Measurements from ENCODE around the gene DEK.

The DEK gene

GRCh38 chr6:18245642-18246041, 18.7 kb downstream of the DEK start:
- no peak overlapping the region for H3K4me3 ChIP-seq (replicated peaks; ENCODE audit: insufficient read depth, low read length)
- TF ChIP-seq GABPA (IDR thresholded peaks at IDR 0.05; ENCODE audit: low read depth) (no peak), POLR2AphosphoS5 (IDR thresholded peaks at IDR 0.05; ENCODE audit: low read depth) (0 out of 2 replicates have a peak, but pooled peaks have one; percentile 32)
- no peaks in the 10 kb centered on the region for H3K27me3 ChIP-seq (ENCODE audit: insufficient read depth, poor library complexity, severe bottlenecking)
- DNase-seq (ENCODE audit: low read depth in 1 of 2, low spot score in 1 of 2), result no peak
- H3K27ac ChIP-seq (replicated peaks), result no peak overlapping the region

DNA sequence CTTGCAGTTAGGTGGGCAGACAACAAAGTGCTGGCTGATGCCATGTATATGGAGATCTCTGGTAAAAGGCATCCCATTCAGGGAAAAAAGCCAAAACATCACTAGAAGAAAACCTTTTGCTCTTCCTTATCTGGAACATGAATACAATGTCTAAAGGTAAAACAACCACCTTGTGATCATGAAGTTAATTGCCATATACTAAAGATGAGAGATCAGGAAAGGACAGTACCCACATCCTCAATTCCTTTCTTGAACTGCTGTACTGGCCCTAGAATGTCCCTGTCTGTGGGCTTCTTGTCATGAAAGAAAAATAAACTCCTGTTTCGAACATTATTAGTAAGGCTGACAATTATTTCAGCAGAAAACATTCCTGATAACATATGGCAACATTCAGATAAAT, 19.3 kb downstream of the DEK start:
- Histone ChIP-seq H3K27me3 (ENCODE audit: insufficient read depth, poor library complexity, severe bottlenecking) (no peaks in the 10 kb centered on the region), H3K4me3 (replicated peaks; ENCODE audit: insufficient read depth, low read length) (no peak overlapping the region), H3K27ac (replicated peaks) (no peak overlapping the region)
- TF ChIP-seq REST (IDR thresholded peaks at IDR 0.05; ENCODE audit: insufficient replicate concordance, low read depth), result no peak
- no peak for TF ChIP-seq POLR2AphosphoS5 (IDR thresholded peaks at IDR 0.05; ENCODE audit: low read depth)
- TF ChIP-seq CTCF (IDR thresholded peaks at IDR 0.05; ENCODE audit: insufficient read depth, low read length), result no peak
- TF ChIP-seq GABPA (IDR thresholded peaks at IDR 0.05; ENCODE audit: low read depth), result no peak
- no peak for TF ChIP-seq SPI1 (IDR thresholded peaks at IDR 0.05; ENCODE audit: borderline replicate concordance, low read depth)
- no peak for DNase-seq (ENCODE audit: low read depth in 1 of 2, low spot score in 1 of 2)

- H3K27me3 ChIP-seq (ENCODE audit: insufficient read depth, poor library complexity, severe bottlenecking), result no peaks in the 10 kb centered on the region
- no peak for DNase-seq (ENCODE audit: low read depth in 1 of 2, low spot score in 1 of 2)
- TF ChIP-seq GABPA (IDR thresholded peaks at IDR 0.05; ENCODE audit: low read depth) (no peak), REST (IDR thresholded peaks at IDR 0.05; ENCODE audit: insufficient replicate concordance, low read depth) (no peak), CTCF (IDR thresholded peaks at IDR 0.05; ENCODE audit: insufficient read depth, low read length) (no peak), SPI1 (IDR thresholded peaks at IDR 0.05; ENCODE audit: borderline replicate concordance, low read depth) (no peak), POLR2AphosphoS5 (IDR thresholded peaks at IDR 0.05; ENCODE audit: low read depth) (no peak)
- H3K4me3 ChIP-seq (replicated peaks; ENCODE audit: insufficient read depth, low read length), result no peak overlapping the region
- H3K27ac ChIP-seq (replicated peaks), result no peak overlapping the region
Measured at GRCh38 chr6:18244251-18244650, 20.1 kb downstream of the DEK start.

DNA sequence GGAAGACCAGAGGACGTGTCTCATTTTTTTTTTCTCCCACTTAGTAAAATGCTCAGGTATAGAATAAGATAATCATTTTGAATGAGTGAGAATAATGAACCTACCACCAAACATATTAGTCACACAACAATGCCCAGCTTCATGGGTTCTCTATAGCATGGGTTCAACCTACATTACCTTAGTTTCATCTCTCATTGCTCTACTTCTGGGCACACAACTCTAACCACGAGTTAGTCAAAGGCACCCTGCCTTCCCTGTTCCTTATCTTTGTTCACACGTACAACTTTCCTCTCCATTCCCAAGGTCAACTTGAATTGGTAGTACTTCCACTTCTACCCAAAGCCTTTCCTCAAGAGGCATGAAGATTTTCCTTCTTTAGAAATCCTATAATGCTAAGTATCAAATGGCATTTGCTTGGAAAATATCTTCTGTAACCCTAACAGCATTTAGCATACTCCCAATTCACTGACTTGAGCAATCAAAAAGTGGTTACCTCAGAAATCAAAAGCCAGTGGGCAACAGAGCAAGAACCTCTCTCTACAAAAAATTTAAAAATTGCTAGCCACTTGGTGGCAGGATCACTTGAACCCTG, 20.9 kb downstream of the DEK start:
- H3K4me3 ChIP-seq (replicated peaks; ENCODE audit: insufficient read depth, low read length), result no peak overlapping the region
- DNase-seq (ENCODE audit: low read depth in 1 of 2, low spot score in 1 of 2), result no peak
- TF ChIP-seq SPI1 (IDR thresholded peaks at IDR 0.05; ENCODE audit: borderline replicate concordance, low read depth) (no peak), REST (IDR thresholded peaks at IDR 0.05; ENCODE audit: insufficient replicate concordance, low read depth) (no peak), CTCF (IDR thresholded peaks at IDR 0.05; ENCODE audit: insufficient read depth, low read length) (no peak)
- no peak overlapping the region for H3K27ac ChIP-seq (replicated peaks)
- no peaks in the 10 kb centered on the region for H3K27me3 ChIP-seq (ENCODE audit: insufficient read depth, poor library complexity, severe bottlenecking)
